Neutrophil (primary cell): ENCODE measurements around the gene CCNB3.

Experiments
- H3K27ac ChIP-seq: fragments of 200-600 bp; sonication (generic); 2 replicates; pipeline ENCODE4 v1.5.1; 2016; ENCODE audit warnings: mild to moderate bottlenecking, moderate library complexity
- H3K27me3 ChIP-seq: fragments of 200-600 bp; sonication (generic); 2 replicates; pipeline ENCODE4 v1.6.0; 2016; ENCODE audit warnings: mild to moderate bottlenecking
- H3K36me3 ChIP-seq: fragments of 200-600 bp; sonication (generic); 2 replicates; pipeline ENCODE4 v1.5.1; 2017
- H3K4me1 ChIP-seq, 2 experiments: fragments of 200-600 bp in 1 of 2; sonication (generic) in 1 of 2; 1 replicate in 1 of 2; 2 replicates in 1 of 2; pipeline versions ENCODE4 v1.5.1 to v1.6.1; 2013 to 2016; ENCODE audit warnings: low read depth in 1 of 2, low read length in 1 of 2, mild to moderate bottlenecking in 1 of 2, moderate library complexity in 1 of 2; ENCODE audit not compliant: control insufficient read depth in 1 of 2, insufficient read depth in 1 of 2
- H3K4me3 ChIP-seq, 2 experiments: fragments of 200-600 bp in 1 of 2; sonication (generic) in 1 of 2; 1 replicate in 1 of 2; 2 replicates in 1 of 2; pipeline ENCODE4 v1.5.1; 2013 to 2016; ENCODE audit warnings: low read depth in 1 of 2, low read length in 1 of 2, mild to moderate bottlenecking in 1 of 2, moderate library complexity in 1 of 2
- H3K9me3 ChIP-seq: fragments of 200-600 bp; sonication (generic); 2 replicates; pipeline ENCODE4 v1.5.1; 2016
- TF ChIP-seq, protein P1 (sequence below): fragments of 200-600 bp; sonication (generic); IDR thresholded peaks from 2 replicates; pipeline ENCODE4 v1.5.1; 2016; ENCODE audit warnings: antibody characterized with exemption

Gene CCNB3

DNA sequence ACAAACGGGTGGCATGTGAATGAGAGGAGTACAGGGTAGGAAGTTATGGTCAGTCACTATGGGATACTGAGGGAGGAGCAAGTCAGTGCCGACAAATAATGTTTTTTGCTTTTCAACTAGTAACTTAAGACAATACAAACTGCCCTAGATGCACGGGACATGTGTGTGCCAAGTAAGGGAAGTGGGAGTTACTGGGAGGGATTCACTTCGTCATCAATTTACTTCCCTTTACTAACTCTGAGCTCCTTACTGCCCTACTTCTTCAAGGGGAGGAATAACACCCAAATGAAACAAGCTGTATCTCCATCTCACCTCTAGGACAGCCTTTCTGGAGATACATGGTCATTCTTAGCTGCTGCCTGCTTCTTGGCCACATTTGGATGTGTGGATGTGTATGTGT is 168.4 kb downstream of the CCNB3 start:
- Histone ChIP-seq H3K9me3 (no peaks in the 10 kb centered on the region), H3K36me3 (no peaks in the 10 kb centered on the region), H3K27me3 (no peaks in the 10 kb centered on the region), H3K4me1 (no peaks in the 10 kb centered on the region), H3K4me3 (no peak overlapping the region), H3K27ac (no peak overlapping the region)
- TF ChIP-seq, protein P1, sequence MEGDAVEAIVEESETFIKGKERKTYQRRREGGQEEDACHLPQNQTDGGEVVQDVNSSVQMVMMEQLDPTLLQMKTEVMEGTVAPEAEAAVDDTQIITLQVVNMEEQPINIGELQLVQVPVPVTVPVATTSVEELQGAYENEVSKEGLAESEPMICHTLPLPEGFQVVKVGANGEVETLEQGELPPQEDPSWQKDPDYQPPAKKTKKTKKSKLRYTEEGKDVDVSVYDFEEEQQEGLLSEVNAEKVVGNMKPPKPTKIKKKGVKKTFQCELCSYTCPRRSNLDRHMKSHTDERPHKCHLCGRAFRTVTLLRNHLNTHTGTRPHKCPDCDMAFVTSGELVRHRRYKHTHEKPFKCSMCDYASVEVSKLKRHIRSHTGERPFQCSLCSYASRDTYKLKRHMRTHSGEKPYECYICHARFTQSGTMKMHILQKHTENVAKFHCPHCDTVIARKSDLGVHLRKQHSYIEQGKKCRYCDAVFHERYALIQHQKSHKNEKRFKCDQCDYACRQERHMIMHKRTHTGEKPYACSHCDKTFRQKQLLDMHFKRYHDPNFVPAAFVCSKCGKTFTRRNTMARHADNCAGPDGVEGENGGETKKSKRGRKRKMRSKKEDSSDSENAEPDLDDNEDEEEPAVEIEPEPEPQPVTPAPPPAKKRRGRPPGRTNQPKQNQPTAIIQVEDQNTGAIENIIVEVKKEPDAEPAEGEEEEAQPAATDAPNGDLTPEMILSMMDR, result no peak

DNA sequence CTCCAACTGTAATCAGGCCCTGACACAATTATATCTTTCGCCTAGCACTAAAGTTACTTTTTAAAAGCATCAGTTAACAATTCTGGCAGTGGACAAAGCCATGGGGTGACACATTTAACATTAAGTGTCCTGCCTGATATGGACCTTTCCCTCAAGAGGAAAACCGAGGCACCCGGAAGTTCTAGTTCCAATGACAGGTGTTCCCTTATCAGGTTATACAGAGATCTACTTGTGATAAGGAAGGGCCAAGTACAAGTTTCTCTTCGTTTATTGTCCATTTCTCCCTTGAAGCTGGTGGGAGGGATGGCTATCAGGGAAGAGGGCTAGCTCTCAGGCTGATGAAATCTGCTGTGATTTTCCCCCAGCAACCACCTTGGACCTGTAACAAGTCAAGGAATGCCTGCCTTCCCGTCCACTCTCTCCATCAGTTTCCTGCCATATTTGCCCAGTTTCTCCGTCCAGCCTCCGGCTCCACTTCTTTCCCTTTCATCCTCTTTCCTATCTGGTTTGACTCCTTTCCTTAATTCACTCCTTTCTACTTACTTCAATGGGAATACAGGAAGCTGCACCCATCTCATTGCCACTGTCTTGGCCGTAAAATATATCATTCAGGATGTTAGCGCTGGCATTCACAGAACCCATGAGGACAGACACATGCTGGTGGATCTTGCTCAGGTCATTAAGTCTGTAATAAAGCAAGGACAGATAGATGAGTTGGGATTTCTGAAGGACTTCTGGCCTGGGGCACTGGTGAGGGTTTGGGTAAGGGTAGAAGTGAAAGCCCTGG is 171.1 kb downstream of the CCNB3 start:
- no peak overlapping the region for H3K4me3 ChIP-seq
- TF ChIP-seq, protein P1, result no peak

DNA sequence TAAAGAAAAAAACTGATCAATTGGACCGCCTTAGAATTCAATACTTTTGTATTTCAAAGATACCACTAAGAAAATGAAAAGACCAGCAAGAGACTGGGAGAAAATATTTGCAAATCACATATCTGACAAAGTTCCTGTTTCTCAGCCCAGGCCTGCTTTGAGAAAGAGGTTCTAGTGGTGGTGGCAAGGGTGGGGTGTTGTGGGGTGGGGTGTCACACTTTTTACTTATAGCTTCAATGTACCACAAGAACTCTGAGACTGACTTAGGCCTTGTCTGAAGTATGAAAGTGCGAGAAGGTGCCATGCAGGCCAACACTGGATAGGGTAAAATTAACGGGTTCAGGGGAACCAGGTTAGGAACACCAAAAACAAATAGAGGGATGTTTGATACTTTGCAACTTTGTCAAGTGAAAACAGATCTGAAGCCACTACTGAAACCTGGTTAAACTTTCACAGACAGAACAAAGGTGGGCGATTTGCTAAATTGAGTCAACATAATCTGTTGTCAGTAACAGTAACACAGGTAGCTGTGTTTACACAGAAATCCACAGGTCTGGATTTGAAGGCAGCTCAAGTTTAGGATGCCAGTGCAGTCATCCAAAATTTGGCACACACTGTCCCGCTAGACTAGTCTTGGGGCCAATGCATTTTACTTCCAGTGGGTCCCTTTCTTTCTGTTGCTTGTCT is 177.3 kb downstream of the CCNB3 start:
- TF ChIP-seq, protein P1, result no peak

More for the DNA sequence above, 171.1 kb downstream of the CCNB3 start:
- Histone ChIP-seq H3K27ac (no peak overlapping the region), H3K27me3 (no peaks in the 10 kb centered on the region), H3K36me3 (no peaks in the 10 kb centered on the region), H3K9me3 (no peaks in the 10 kb centered on the region), H3K4me1 (no peaks in the 10 kb centered on the region)

DNA sequence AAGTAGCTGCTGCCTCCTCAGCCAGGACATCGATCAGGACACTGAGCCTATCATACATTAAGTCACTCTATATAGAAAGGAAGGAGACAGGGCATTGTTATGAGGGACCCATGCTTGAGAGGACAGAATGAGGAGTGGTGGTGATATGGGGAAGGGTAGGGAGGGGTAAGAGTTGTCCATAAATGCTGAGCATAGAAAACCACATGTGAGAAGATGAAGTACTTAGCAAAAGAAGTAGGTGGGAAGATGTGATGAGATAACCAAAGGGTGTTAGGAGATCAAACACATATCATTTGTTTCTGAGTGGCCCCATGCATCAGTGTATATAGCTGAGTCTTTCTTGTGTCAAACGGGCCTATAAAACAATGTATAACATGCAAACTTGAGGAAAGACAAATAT is 182.0 kb downstream of the CCNB3 start:
- no peaks in the 10 kb centered on the region for H3K27me3 ChIP-seq
- H3K9me3 ChIP-seq, result no peaks in the 10 kb centered on the region
- H3K4me1 ChIP-seq, result no peaks in the 10 kb centered on the region
- H3K27ac ChIP-seq, result no peak overlapping the region
- no peaks in the 10 kb centered on the region for H3K36me3 ChIP-seq
- TF ChIP-seq, protein P1, result no peak
- no peak overlapping the region for H3K4me3 ChIP-seq

More for the DNA sequence above, 177.3 kb downstream of the CCNB3 start:
- Histone ChIP-seq H3K9me3 (no peaks in the 10 kb centered on the region), H3K4me1 (no peaks in the 10 kb centered on the region), H3K27me3 (no peaks in the 10 kb centered on the region), H3K4me3 (no peak overlapping the region), H3K36me3 (no peaks in the 10 kb centered on the region), H3K27ac (no peak overlapping the region)

DNA sequence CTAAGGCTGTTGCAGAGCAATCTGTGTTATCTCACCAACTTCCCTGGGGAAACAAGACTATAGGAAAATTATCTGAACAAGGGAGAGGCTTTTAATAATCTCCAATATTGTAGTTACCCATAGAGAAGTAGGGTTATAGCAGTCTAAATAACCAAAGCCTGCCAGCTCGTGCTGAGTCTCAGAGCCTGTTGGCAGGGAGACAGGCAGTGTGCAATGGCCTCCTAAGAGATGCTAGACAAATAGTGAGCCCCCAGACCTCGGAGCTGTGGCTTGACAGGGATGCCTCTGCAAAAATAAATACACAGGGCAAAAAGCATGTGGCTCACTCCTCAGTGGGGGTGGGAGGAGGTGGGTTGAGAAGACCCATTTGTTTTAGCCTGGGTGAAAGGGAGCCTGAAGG is 189.3 kb downstream of the CCNB3 start:
- TF ChIP-seq, protein P1, result no peak
- Histone ChIP-seq H3K27me3 (no peaks in the 10 kb centered on the region), H3K36me3 (no peaks in the 10 kb centered on the region), H3K4me1 (no peaks in the 10 kb centered on the region), H3K4me3 (no peak overlapping the region), H3K27ac (no peak overlapping the region), H3K9me3 (no peaks in the 10 kb centered on the region)
